ENCODE results near the gene ARSG.
"Not testable (repeated sequence)": the region's sequence is repeated elsewhere in the genome, so short reads cannot be mapped to it uniquely, and the experiment has no call there.

The ARSG gene

DNA sequence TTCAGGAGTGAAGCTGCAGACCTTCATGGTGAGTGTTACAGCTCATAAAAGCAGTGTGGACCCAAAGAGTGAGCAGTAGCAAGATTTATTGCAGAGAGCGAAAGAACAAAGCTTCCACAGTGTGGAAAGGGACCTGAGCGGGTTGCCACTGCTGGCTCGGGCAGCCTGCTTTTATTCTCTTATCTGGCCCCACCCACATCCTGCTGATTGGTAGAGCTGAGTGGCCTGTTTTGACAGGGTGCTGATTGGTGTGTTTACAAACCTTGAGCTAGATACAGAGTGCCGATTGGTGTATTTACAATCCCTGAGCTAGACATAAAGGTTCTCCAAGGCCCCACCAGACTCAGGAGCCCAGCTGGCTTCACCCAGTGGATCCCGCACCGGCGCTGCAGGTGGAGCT, 17.2 kb downstream of the ARSG start:
- not testable (repeated sequence) for DNase-seq

DNA sequence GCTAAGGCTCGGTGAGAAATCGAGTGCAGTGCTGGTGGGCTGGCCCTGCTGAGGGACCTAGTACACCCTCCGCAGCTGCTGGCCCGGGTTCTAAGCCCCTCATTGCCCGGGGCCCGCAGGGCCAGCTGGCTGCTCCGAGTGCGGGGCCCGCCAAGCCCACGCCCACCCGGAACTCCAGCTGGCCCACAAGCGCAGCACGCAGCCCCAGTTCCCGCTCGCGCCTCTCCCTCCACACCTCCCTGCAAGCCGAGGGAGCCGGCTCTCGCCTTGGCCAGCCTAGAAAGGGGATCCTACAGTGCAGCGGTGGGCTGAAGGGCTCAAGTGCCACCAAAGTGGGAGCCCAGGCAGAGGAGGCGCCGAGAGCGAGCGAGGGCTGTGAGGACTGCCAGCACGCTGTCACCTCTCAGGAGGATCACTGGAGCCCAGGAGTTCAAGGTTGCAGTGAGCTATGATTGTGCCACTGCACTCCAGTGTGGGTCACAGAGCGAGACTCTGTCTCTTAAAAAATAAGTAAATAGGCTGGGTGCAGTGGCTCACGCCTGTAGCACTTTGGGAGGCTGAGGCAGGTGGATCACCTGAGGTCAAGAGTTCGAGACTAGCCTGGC, 17.9 kb downstream of the ARSG start:
- not testable (repeated sequence) for DNase-seq

DNA sequence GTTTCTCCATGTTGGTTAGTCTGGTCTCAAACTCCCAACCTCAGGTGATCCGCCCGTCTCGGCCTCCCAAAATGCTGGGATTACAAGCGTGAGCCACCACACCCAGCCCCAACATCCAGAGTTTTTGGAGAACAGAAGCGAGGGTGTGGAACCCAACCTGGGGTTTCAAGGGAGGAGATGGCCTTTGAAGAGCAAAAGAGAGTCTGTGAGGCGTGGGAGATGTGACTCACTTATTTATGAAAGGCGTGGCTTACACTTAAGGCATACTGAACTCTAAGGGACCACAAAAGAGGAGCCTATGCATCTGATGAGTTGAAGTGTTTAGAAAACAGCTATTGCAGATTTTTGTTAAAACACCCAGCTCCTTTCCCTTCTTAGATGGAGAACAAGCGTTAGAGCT, 18.9 kb downstream of the ARSG start:
- DNase-seq = no peak

DNA sequence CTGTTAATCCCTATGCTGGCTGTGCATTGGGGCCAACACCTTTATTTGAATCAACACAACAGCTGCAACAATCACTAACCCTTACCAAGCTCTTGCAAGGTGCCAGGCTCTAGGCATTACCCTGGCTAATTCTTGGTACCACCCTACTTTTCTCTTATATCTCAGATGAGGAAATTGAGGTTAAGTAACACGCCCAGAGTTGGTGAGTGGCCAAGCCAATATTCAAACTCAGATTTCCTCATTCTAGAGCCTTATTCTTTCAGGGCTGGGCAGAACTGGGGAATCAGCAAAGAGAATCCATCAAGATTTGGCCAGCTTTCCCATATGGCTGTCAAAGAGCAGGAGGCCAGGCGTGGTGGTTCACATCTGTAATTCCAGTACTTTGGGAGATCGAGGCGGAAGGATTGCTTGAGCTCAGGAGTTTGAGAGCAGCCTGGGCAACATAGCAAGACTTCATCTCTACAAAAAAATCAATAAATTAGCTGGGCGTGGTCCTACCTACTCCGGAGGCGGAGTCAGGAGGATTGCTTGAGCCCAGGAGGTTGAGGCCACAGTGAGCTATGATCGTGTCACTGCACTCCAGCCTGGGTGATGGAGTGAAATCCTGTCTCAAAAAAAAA, 23.7 kb downstream of the ARSG start:
- DNase-seq = no peak

DNA sequence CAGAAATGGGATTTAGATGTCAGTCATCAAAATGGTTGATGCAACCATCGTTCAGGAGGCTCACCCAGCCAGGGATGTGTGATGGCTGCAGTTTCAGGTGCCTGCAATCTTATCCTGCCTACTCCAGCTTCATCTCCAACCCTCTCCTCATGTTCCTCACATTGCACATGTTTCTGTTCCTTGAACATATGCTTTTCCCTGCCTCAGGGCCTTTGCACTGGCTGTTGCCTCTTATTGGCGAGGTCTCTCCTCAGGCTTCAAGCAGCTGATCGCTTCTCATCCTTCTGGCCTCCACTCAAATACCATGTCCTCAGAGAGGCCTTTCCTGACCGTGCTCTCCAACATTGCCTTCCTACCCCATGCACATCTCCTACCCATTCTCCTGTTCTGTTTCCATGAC, 24.6 kb downstream of the ARSG start:
- no peak for DNase-seq

DNA sequence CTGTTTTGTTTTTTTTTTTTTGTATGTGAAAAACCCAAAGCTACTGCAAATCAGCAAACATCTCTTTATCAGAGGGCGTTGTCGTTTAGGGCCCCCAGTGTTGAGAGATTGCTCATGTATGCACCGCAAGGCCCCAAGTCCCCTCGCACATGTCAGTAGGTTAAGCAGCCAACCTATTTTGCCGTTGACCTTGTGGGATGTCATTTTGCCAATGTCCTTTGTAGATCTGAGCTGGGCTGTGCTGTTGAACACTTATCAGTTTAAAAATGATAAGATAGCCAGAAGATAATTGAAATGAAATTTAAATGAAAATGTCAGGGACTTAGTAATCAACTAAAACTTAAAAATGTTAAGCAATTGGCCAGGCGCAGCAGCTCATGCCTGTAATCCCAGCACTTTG, 26.2 kb downstream of the ARSG start:
- DNase-seq = no peak

DNA sequence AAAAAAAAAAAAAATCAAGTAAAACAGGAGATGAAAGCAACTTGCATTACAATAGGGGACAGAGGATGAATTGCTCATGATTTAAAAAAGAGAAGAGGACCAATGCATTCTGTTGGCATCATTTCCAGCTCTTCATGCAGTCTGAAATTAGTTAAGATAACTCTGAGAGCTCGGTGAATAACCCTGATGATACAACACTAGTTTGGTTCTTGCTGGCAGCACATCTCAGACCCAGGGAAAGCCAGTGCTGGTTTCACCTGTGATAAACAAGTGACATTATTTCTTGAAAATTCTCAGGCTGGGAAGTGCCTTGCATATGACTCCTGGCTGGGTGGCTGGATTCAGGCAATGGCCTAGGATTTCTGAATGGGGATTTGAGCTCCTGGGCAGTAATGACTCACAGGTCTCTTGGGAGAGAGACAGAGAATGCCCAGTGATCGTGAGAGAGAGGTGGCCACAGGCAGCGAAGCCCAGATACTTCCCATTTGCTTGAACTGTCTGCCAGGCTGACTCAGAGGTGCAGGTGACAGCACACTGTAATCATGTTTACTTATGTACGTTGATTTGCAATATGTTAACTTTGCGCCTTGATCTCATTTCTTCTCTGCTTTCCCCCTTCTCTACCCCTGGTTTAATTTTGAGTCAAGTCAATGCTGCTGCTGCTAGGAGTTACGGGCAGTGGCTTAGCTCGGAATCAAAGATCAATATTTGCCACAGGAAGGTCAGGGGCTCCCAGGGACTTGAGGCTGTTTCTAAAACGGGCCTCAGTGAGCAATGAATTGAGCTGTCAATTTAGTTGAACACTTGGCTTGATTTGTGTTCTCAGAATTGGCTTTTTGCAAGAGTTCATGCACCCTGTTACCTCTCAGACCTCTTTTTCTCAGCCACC, 27.1 kb downstream of the ARSG start:
- no peak for DNase-seq

DNA sequence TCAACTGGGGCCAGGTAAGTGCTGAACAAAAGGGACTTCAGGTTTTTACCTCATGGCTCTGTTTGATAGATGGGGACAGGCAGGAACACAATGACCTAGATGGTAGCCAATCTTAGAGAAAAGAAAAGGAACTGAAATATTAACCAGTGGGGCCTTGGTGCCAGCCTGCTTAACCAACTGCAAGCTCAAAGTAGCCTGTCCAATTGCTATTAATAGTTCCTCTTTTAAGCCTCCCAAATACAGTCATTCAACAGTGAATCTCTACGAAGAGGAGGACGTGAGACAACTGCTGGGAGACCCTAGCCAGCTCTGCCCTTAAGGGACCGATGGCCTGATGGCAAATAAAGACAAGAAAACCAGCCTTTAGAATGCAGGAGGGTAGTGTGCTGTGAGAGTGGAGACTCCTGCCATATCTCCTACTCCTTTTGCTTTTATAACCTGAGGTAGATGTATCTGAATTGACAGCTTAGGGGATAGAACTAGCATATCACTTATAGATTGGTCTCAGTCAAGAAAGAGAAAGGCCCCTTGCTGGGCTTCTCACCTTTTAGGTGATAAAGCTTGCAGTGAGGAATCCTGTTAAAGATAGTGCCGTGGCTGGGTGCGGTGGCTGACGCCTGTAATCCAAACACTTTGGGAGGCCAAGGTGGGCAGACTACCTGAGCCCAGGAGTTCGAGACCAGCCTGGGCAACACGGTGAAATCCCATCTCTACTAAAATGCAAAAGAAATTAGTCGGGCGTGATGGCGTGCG, 28.3 kb downstream of the ARSG start:
- no peak for DNase-seq

DNA sequence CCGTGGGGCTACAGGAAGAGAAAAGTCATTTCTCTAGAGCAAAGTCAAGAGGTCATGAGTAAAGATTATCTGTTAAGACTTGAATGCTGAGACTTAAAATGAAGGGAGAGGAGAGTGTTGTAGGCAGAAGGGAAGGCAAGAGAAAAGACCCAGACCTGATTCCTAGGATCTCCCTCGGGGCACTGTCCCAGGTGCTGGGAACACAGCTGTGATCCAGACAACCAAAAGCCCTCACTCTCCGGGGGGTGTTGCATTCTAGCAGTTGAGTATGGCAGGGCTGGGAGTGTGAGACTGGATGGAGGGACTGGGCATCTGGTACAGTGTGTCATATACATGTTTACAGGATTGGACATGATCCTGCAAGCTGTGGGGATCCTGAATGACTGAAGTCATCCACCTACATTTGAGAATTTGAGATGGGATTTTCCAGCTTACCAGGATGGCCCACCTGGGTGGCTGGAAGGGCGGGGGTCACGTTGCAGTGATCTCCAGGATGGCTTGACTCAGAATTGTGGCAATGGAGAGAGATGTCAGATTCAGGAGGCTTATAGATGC, 29.1 kb downstream of the ARSG start:
- no peak for DNase-seq

DNA sequence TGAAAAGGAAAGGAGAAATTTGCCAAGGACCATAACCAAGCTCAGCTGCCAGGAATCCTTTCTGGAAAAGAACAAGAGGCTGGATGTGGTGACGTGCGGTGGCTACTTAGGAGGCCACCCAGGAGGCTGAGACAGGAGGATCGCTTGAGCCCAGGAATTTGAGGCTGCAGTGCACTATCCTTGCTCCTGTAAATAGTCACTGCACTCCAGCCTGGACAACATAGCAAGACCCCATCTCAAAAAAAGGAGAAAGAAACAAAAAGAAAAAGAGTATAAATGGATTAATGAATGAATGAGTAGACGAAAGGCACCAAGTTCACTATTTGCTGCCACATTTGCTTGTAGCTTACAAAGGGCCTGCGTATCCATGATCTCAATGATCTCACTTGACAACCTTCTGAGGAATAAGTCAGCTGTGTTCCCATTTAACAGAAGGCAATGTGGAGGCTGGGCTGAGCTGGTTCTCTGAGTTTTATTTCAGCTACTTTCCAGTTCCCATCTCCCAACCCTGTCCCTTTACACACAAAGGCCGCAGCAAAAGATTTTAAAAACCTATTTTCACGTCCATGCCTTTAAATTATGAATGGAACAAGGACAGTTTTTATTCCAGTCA, 29.8 kb downstream of the ARSG start:
- no peak for DNase-seq

DNA sequence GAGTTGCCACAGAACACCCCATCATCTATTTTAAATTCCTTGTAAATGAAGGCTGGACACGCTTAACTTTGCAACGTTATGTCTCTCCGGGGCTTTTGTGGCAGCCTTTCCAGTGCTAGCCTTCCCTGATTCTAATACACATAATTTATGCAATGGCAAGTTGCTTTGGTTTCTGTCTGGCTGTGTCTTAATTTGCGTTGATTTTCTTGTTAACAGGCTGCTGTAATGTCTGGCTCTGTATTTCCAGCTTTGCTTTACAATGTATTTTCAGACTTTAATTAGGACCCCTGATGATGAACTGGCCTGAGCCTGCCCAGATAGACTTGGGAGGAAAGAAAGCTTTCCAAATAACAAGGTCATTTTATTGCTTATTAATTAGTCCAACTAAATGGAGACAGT, 30.3 kb downstream of the ARSG start:
- no peak for DNase-seq

DNA sequence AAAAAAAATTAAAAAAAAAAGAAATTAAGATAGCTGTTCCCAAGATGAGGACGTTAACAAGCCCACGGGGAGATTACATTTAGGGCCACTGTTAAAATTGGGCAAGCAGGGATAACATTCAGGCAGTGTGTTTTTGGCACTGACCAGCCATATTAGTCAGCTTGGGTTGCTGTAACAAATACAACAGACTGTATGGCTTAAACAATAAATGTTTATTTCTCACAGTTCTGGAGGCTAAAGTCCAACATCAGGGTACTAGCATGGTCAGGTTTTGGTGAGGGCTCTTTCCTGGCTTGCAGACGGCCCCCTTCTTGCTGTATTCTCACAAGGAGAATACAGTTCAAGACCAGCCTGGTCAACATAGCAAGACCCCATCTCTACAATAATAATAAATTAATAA, 31.3 kb downstream of the ARSG start:
- no peak for DNase-seq

DNA sequence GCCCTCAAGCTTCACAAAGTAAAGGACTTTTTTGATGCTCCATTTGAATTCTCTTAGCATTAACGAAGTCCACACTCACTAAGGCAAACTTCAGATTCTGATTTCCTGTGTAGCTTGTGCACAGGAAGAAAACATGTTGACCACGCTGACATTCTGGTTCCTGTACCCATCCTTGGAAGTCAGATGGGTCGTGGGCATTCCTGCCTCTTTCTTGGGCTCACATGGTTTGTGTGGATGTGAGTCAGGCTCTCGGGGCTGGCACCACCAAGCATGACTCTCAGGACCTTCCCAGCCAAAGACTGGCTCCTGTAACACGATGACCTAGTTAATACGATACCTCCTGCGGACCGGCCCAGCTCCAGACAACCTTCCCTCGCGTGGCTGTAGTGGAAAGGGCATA, 32.8 kb downstream of the ARSG start:
- DNase-seq = no peak

DNA sequence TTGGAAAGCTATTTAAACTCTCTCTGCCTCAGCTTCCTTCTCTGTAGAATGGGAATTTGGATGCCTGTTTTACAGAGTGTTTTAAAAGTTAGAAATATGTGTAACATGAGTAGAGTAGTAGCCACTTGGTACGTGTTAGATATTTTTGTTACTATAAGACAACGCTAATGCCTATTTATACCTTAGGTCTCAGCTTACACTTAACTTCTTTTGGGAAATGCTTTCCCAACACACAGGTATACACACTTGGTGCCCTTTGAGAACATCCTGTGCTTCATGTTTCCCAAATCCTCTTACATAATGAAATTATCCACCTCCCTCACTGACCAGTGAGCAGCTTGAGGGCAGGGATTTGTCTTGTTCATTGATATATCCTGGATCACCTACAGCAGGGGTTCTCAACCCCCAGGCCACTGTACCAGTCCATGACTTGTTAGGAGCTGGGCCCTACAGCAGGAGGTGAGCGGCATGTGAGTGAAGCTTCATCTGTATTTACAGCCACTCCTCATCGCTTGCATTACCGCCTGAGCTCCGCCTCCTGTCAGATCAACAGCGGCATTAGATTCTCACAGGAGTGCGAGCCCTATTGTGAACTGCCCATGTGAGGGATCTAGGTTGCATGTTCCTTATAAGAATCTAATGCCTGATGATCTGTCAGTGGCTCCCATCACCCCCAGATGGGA, 33.5 kb downstream of the ARSG start:
- no peak for DNase-seq

DNA sequence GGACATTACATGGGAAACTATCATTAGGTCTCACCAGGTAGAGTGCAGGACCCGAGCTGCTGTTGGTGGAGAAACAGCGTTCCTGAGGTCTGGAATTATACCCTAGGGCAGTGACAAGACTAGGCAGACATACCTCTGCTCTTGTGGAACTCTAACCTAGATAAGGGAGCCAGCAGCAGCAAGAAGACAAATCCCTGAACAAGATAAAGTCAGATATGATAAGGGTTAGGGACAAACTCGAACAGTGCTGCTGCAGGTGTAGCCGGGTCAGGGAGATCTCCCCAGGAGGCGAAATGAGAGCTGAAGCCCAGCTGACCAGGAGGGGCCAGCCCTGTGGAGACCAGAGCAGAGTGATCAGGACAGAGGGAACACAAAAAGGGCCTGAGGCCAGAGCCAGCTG, 34.7 kb downstream of the ARSG start:
- no peak for DNase-seq

DNA sequence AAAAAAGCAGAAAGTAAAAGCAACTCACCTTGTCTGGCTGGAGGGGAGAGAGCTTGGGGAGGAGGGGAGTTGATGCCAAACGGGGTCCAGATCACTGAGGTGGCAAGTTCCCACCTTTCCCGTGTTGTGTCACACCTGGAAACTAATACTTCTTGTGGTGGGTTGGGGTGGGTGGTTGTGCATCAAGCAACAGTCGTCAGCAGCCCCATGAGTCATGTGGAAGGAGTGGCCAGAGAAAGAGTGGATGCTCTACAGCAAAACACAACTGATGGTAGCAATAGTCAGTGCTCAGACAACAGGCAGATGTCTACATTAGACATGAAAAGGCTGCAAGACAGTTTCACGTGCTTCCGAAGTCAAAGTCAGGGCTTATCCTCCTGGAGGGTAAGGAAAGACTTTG, 35.4 kb downstream of the ARSG start:
- DNase-seq = no peak

DNA sequence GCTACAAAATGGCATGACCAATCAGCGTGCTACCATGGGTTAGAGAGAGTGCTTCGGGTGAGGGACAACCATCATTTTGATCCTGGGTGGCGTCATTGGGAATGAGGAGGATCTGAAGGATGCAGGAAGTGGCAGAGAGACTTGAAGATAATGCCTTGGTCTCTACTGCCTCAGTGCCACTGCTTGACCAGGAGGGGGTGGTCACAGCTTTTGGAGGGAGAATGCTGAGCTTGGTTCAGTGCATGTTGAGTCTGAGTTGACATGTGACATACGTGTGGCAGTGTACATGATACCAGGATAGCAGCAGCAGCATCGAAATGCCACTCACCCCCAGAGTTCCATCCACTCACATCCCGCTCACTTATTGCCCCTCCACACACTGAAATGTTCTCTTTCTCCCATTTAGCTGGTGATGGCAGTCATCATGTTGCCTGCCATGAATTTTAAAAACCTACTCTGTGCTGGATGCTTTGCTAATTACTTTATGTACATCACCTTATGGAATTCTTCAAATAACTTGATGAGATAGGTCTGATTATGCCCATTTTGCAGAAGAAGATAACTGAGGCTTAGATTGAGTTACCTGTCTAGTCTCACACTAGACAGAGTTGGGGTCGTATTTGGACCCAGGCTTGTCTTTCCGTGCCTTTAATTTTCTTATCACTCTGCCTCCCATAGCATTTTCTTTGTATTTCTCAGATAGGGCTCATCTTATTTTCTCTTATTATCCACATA, 36.7 kb downstream of the ARSG start:
- no peak for DNase-seq

DNA sequence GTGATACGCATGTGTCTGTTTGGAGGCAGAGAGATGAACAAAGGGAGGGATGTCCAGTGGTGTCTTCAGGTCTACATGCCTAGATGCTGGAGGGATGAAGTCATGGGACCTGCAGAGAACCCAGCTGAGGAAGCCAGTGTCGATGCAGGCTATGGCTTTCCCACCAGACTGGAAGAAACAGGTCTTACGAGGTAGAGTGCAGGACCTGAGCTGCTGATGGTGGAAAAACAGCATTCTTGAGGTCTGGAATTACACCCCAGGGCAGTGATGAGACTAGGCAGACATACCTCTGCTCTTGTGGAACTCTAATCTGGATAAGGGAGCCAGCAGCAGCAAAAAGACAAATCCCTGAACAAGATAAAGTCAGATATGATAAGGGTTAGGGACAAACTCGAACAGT, 37.4 kb downstream of the ARSG start:
- no peak for DNase-seq

DNA sequence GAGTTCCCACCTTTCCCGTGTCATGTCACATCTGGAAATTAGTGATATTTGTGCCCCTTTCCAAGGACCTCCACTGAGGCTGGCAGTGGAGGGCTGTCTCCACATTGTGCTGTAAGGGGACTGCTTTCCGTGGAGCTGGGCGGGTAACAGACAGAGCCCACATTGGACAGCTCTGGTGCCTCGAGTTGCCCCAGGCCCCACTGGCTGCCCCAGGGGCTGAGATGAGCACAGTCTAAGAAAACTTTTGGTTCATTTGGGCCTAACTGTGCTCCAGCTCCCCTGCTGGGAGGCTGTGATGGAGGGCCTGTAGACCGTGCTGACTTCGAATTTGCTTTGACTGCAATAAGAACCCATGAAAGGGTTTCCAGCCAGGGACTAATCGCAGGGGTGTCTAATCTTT, 38.0 kb downstream of the ARSG start:
- DNase-seq = no peak

DNA sequence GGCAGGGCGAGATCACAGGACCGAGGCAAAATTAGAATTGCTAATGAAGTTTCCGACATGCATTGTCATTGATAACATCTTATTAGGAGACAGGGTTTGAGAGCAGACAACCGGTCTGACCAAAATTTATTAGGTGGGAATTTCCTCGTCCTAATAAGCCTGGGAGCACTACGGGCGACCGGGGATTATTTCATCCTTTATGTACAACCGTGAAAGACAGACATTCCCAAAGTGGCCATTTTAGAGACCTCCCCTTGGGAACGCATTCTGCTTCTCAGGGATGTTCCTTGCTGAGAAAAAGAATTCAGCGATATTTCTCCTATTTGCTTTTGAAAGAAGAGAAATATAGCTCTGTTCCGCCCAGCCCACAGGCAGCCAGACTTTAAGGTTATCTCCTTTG, 40.6 kb downstream of the ARSG start:
- DNase-seq = not testable (repeated sequence)

DNA sequence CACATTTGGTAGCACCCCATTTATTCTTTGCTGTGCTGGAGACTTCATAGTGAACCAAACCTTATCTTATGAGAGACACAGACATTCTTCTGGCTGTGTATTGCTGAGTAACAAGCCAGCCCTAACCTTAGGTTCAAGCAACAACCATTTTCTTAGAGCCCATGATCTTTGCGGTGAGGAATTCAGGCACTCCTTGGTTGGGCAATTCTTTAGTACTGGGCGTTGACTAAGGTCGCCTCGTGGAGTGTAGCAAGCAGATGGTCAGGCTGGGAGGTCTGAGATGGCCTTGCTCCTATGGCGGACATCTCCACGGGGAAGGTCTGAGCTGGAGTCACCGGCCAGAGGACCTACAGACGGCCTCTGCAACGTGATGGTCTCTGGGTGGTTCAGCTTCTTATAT, 43.1 kb downstream of the ARSG start:
- DNase-seq = no peak
